Mesendoderm (in vitro differentiated cells): ENCODE data around the gene RSAD1.
A peak's percentile ranks its signal among the peaks of the same experiment; 100 is the strongest.

ENCODE experiments used
- DNase-seq: peaks from one replicate; pipeline ENCODE4 v3.0.0; 2013
- H2AK5ac ChIP-seq: 2 replicates; pipeline ENCODE4 v1.6.1; 2013; ENCODE audit warnings: low read length, inconsistent platforms
- H2BK120ac ChIP-seq: 2 replicates; pipeline ENCODE4 v1.6.1; 2013; ENCODE audit warnings: low read depth, mild to moderate bottlenecking, low read length, moderate library complexity, mixed read lengths
- H2BK15ac ChIP-seq: replicated peaks from 2 replicates; pipeline ENCODE4 v1.6.1; 2013; ENCODE audit warnings: low read depth, mild to moderate bottlenecking, moderate library complexity
- H2BK5ac ChIP-seq: 2 replicates; pipeline ENCODE4 v1.6.1; 2013; ENCODE audit warnings: low read length, inconsistent platforms
- H3K18ac ChIP-seq: 2 replicates; pipeline ENCODE4 v1.6.1; 2013; ENCODE audit warnings: mild to moderate bottlenecking, low read length, mixed read lengths
- H3K23ac ChIP-seq: one replicate; pipeline ENCODE4 v1.6.1; 2013; ENCODE audit warnings: low read length
- H3K27ac ChIP-seq: 2 replicates; pipeline ENCODE4 v1.5.1; 2013; ENCODE audit warnings: low read depth, mild to moderate bottlenecking, inconsistent platforms, low read length, moderate library complexity
- H3K27me3 ChIP-seq: 2 replicates; pipeline ENCODE4 v1.6.1; 2013; ENCODE audit warnings: low read length, control low read depth, mild to moderate bottlenecking, inconsistent platforms; ENCODE audit not compliant: insufficient read depth, poor library complexity
- H3K36me3 ChIP-seq: 2 replicates; pipeline ENCODE4 v1.6.1; 2013; ENCODE audit warnings: low read length, inconsistent platforms; ENCODE audit not compliant: control insufficient read depth, insufficient read depth
- H3K4ac ChIP-seq: one replicate; pipeline ENCODE4 v1.6.1; 2013; ENCODE audit warnings: low read depth, mild to moderate bottlenecking, low read length, moderate library complexity
- H3K4me1 ChIP-seq: 2 replicates; pipeline ENCODE4 v1.6.1; 2013; ENCODE audit warnings: low read depth, low read length, inconsistent platforms; ENCODE audit not compliant: control insufficient read depth
- H3K4me2 ChIP-seq: 2 replicates; pipeline ENCODE4 v1.6.1; 2013; ENCODE audit warnings: low read length
- H3K4me3 ChIP-seq: 2 replicates; pipeline ENCODE4 v1.5.1; 2013; ENCODE audit warnings: mild to moderate bottlenecking, low read length
- H3K56ac ChIP-seq: one replicate; pipeline ENCODE4 v1.6.1; 2013; ENCODE audit warnings: low read length
- H3K79me1 ChIP-seq: 2 replicates; pipeline ENCODE4 v1.6.1; 2013; ENCODE audit warnings: low read length, inconsistent platforms
- H3K79me2 ChIP-seq: 2 replicates; pipeline ENCODE4 v1.6.1; 2013; ENCODE audit warnings: mild to moderate bottlenecking, low read length; ENCODE audit not compliant: control insufficient read depth, insufficient read depth
- H3K9ac ChIP-seq: 2 replicates; pipeline ENCODE4 v1.6.1; 2013; ENCODE audit warnings: low read length, inconsistent platforms
- H4K5ac ChIP-seq: one replicate; pipeline ENCODE4 v1.6.1; 2013; ENCODE audit warnings: low read length
- H4K8ac ChIP-seq: one replicate; pipeline ENCODE4 v1.6.1; 2013; ENCODE audit warnings: low read depth, mild to moderate bottlenecking, control low read depth, low read length, moderate library complexity
- WGBS: extraction: QIAGEN DNeasy Blood & Tissue Kit; methylation state at CpG from one replicate; pipeline ENCODE4 v1.1.7; 2013; ENCODE audit warnings: low lambda C conversion rate, missing lambda C conversion rate; ENCODE audit not compliant: insufficient coverage; ENCODE audit errors: extremely low coverage; 5-methylcytosine and 5-hydroxymethylcytosine counted together

Gene RSAD1

GRCh38 chr17:50476545-50477315 lies 1.9 kb upstream of the RSAD1 start:
- Histone ChIP-seq H3K79me1 (no peaks in the 10 kb centered on the region), H4K8ac (no peak overlapping the region), H3K4me3 (no peak overlapping the region), H2BK5ac (no peak overlapping the region), H4K5ac (no peak overlapping the region), H3K23ac (no peak overlapping the region), H2BK15ac (no peak overlapping the region), H2BK120ac (no peak overlapping the region), H3K79me2 (no peaks in the 10 kb centered on the region), H3K56ac (no peak overlapping the region), H2AK5ac (no peak overlapping the region), H3K27me3 (no peaks in the 10 kb centered on the region), H3K4me1 (no peaks in the 10 kb centered on the region), H3K27ac (no peak overlapping the region), H3K4me2 (no peak overlapping the region), H3K36me3 (no peaks in the 10 kb centered on the region), H3K18ac (no peak overlapping the region), H3K4ac (no peak overlapping the region), H3K9ac (no peak overlapping the region)
- no CpG with 5 or more reads among the region's 18 CpGs for WGBS
- DNase-seq, result no peak

- H3K4me1 ChIP-seq, result no peaks in the 10 kb centered on the region
- H3K27ac ChIP-seq, result no peak overlapping the region
- no peak overlapping the region for H4K8ac ChIP-seq
- H3K36me3 ChIP-seq, result no peaks in the 10 kb centered on the region
- H3K79me1 ChIP-seq, result no peaks in the 10 kb centered on the region
- H3K4ac ChIP-seq, result no peak overlapping the region
- DNase-seq, result no peak
- H3K18ac ChIP-seq, result no peak overlapping the region
- H4K5ac ChIP-seq, result no peak overlapping the region
- no peak overlapping the region for H3K23ac ChIP-seq
- H3K27me3 ChIP-seq, result no peaks in the 10 kb centered on the region
- no peak overlapping the region for H3K4me3 ChIP-seq
- H3K56ac ChIP-seq, result peak overlapping the region; percentile 63
- H3K79me2 ChIP-seq, result no peaks in the 10 kb centered on the region
- H2BK120ac ChIP-seq, result no peak overlapping the region
- H2BK5ac ChIP-seq, result no peak overlapping the region
- peak overlapping the region; percentile 52 for H3K9ac ChIP-seq
- peak overlapping the region; percentile 56 for H3K4me2 ChIP-seq
- H2BK15ac ChIP-seq, result no peak overlapping the region
- WGBS, result no CpG with 5 or more reads among the region's 7 CpGs
- H2AK5ac ChIP-seq, result no peak overlapping the region
Measured at GRCh38 chr17:50477976-50478375, 684 bp upstream of the RSAD1 start.

GRCh38 chr17:50479522-50480141 lies 972 bp downstream of the RSAD1 start:
- H2BK5ac ChIP-seq, result no peak overlapping the region
- H3K4ac ChIP-seq, result no peak overlapping the region
- H3K4me3 ChIP-seq, result peak overlapping the region; percentile 27
- H4K8ac ChIP-seq, result no peak overlapping the region
- H3K9ac ChIP-seq, result peak overlapping the region; percentile 52
- no peak overlapping the region for H2BK15ac ChIP-seq
- no peaks in the 10 kb centered on the region for H3K79me1 ChIP-seq
- H3K27me3 ChIP-seq, result no peaks in the 10 kb centered on the region
- H4K5ac ChIP-seq, result no peak overlapping the region
- peak overlapping the region; percentile 63 for H3K56ac ChIP-seq
- H3K36me3 ChIP-seq, result no peaks in the 10 kb centered on the region
- DNase-seq, result peak; percentile 95
- H3K4me2 ChIP-seq, result peak overlapping the region; percentile 26
- no peak overlapping the region for H3K18ac ChIP-seq
- no peak overlapping the region for H2BK120ac ChIP-seq
- H3K27ac ChIP-seq, result no peak overlapping the region
- no peak overlapping the region for H3K23ac ChIP-seq
- H3K4me1 ChIP-seq, result no peaks in the 10 kb centered on the region
- no peaks in the 10 kb centered on the region for H3K79me2 ChIP-seq
- no CpG with 5 or more reads among the region's 19 CpGs for WGBS
- H2AK5ac ChIP-seq, result no peak overlapping the region

GRCh38 chr17:50480142-50480764 lies 1.6 kb downstream of the RSAD1 start:
- Histone ChIP-seq H3K4me1 (no peaks in the 10 kb centered on the region), H2AK5ac (no peak overlapping the region), H3K27me3 (no peaks in the 10 kb centered on the region), H3K27ac (no peak overlapping the region), H3K23ac (no peak overlapping the region), H3K36me3 (no peaks in the 10 kb centered on the region), H3K4ac (no peak overlapping the region), H2BK120ac (no peak overlapping the region), H3K79me1 (no peaks in the 10 kb centered on the region), H2BK5ac (no peak overlapping the region), H2BK15ac (no peak overlapping the region), H3K9ac (no peak overlapping the region), H3K56ac (no peak overlapping the region), H4K5ac (no peak overlapping the region), H3K79me2 (no peaks in the 10 kb centered on the region), H3K18ac (no peak overlapping the region), H4K8ac (no peak overlapping the region), H3K4me2 (no peak overlapping the region), H3K4me3 (no peak overlapping the region)
- no peak for DNase-seq
- no CpG with 5 or more reads among the region's 7 CpGs for WGBS

- Histone ChIP-seq H3K4me3 (no peak overlapping the region), H4K8ac (no peak overlapping the region), H2BK15ac (no peak overlapping the region), H3K4me2 (no peak overlapping the region), H3K27ac (no peak overlapping the region), H2BK5ac (no peak overlapping the region), H3K36me3 (no peaks in the 10 kb centered on the region), H4K5ac (no peak overlapping the region), H3K23ac (no peak overlapping the region), H2BK120ac (no peak overlapping the region), H3K4me1 (no peaks in the 10 kb centered on the region), H2AK5ac (no peak overlapping the region), H3K27me3 (no peaks in the 10 kb centered on the region), H3K18ac (no peak overlapping the region), H3K79me1 (no peaks in the 10 kb centered on the region), H3K9ac (no peak overlapping the region), H3K79me2 (no peaks in the 10 kb centered on the region), H3K4ac (no peak overlapping the region), H3K56ac (no peak overlapping the region)
- DNase-seq, result no peak
- 100% methylated on average over 1 of the region's 2 CpGs for WGBS
Measured at GRCh38 chr17:50480854-50481490, 2.3 kb downstream of the RSAD1 start.
